Neuronal stem cell (in vitro differentiated cells): Measurements from ENCODE around the gene GAS7.
A peak's percentile ranks its signal among the peaks of the same experiment; 100 is the strongest.

Experiments
- DNase-seq: peaks from one replicate; pipeline ENCODE4 v3.0.0-alpha.2; 2013; ENCODE audit warnings: low spot score
- H2AFZ ChIP-seq: one replicate; pipeline ENCODE4 v1.6.1; 2013; ENCODE audit warnings: mild to moderate bottlenecking, low read length, inconsistent platforms
- H2AK5ac ChIP-seq: 2 replicates; pipeline ENCODE4 v1.6.1; 2013; ENCODE audit warnings: low read depth, mild to moderate bottlenecking, inconsistent platforms, low read length, moderate library complexity, mixed read lengths
- H2BK120ac ChIP-seq: 2 replicates; pipeline ENCODE4 v1.6.1; 2013; ENCODE audit warnings: low read depth, mild to moderate bottlenecking, inconsistent platforms, low read length, moderate library complexity, mixed read lengths
- H2BK12ac ChIP-seq: one replicate; pipeline ENCODE4 v1.6.1; 2013; ENCODE audit warnings: low read length, inconsistent platforms
- H2BK15ac ChIP-seq: 2 replicates; pipeline ENCODE4 v1.6.1; 2013; ENCODE audit warnings: mild to moderate bottlenecking, low read length, inconsistent platforms, mixed read lengths
- H2BK5ac ChIP-seq: one replicate; pipeline ENCODE4 v1.6.1; 2013; ENCODE audit warnings: inconsistent platforms, mild to moderate bottlenecking, low read length, moderate library complexity
- H3K14ac ChIP-seq: one replicate; pipeline ENCODE4 v1.6.1; 2013; ENCODE audit warnings: low read length, inconsistent platforms
- H3K18ac ChIP-seq: 2 replicates; pipeline ENCODE4 v1.6.1; 2013; ENCODE audit warnings: low read length, inconsistent platforms
- H3K23ac ChIP-seq: 2 replicates; pipeline ENCODE4 v1.6.1; 2013; ENCODE audit warnings: low read depth, mild to moderate bottlenecking, mixed read lengths, low read length, inconsistent platforms; ENCODE audit not compliant: poor library complexity
- H3K27ac ChIP-seq: replicated peaks from 3 replicates; pipeline ENCODE4 v1.5.1; 2013; ENCODE audit warnings: low read length, inconsistent platforms
- H3K27me3 ChIP-seq, 3 experiments: 2 replicates each; pipeline ENCODE4 v1.6.1; 2013; ENCODE audit warnings: low read length in 3 of 3, mild to moderate bottlenecking in 2 of 3, inconsistent platforms in 1 of 3, low read depth in 1 of 3, mixed read lengths in 1 of 3, moderate library complexity in 1 of 3; ENCODE audit not compliant: control insufficient read depth in 3 of 3, insufficient read depth in 3 of 3
- H3K36me3 ChIP-seq, 2 donors: replicated peaks in 1 of 2; 2 replicates each; pipeline ENCODE4 v1.6.1; 2013; ENCODE audit warnings: low read length in 2 of 2; ENCODE audit not compliant: control insufficient read depth in 2 of 2, insufficient read depth in 2 of 2
- H3K4ac ChIP-seq: 2 replicates; pipeline ENCODE4 v1.6.1; 2013; ENCODE audit warnings: inconsistent platforms, mild to moderate bottlenecking, low read length, moderate library complexity
- H3K4me1 ChIP-seq, 2 donors: 1 replicate in 1 of 2; 2 replicates in 1 of 2; pipeline ENCODE4 v1.6.1; 2013; ENCODE audit warnings: low read length in 2 of 2, low read depth in 1 of 2; ENCODE audit not compliant: control insufficient read depth in 2 of 2, insufficient read depth in 1 of 2
- H3K4me2 ChIP-seq: one replicate; pipeline ENCODE4 v1.6.1; 2013; ENCODE audit warnings: mild to moderate bottlenecking, low read length, inconsistent platforms; ENCODE audit not compliant: insufficient read depth, poor library complexity, severe bottlenecking
- H3K4me3 ChIP-seq, 2 donors: 2 replicates each; pipeline ENCODE4 v1.5.1; 2013; ENCODE audit warnings: low read length in 2 of 2, mild to moderate bottlenecking in 2 of 2, inconsistent platforms in 1 of 2, moderate library complexity in 1 of 2
- H3K79me1 ChIP-seq: one replicate; pipeline ENCODE4 v1.6.1; 2013; ENCODE audit warnings: low read depth, mild to moderate bottlenecking, inconsistent platforms, low read length, moderate library complexity
- H3K9ac ChIP-seq: one replicate; pipeline ENCODE4 v1.6.1; 2013; ENCODE audit warnings: mild to moderate bottlenecking, low read depth, low read length, inconsistent platforms; ENCODE audit not compliant: poor library complexity
- H3K9me3 ChIP-seq, 2 donors: replicated peaks in 1 of 2; 2 replicates each; pipeline versions ENCODE3 to v1.6.1; 2013; ENCODE audit warnings: low read length in 2 of 2, mild to moderate bottlenecking in 2 of 2, inconsistent platforms in 1 of 2, low read depth in 1 of 2, mixed read lengths in 1 of 2, moderate library complexity in 1 of 2; ENCODE audit not compliant: control insufficient read depth in 2 of 2, insufficient read depth in 1 of 2
- H4K8ac ChIP-seq: one replicate; pipeline ENCODE4 v1.6.1; 2013; ENCODE audit warnings: low read depth, mild to moderate bottlenecking, inconsistent platforms, low read length, moderate library complexity
- H4K91ac ChIP-seq: one replicate; pipeline ENCODE4 v1.6.1; 2013; ENCODE audit warnings: low read length, low read depth, mild to moderate bottlenecking, inconsistent platforms; ENCODE audit not compliant: poor library complexity
- WGBS, 2 donors: extraction: QIAGEN DNeasy Blood & Tissue Kit; methylation state at CpG; one replicate each; pipeline ENCODE4 v1.1.7; 2013; ENCODE audit warnings: missing lambda C conversion rate in 2 of 2, mixed read lengths in 1 of 2; ENCODE audit not compliant: insufficient read length in 2 of 2, insufficient replicate concordance in 1 of 2; ENCODE audit errors: extremely low coverage in 2 of 2; 5-methylcytosine and 5-hydroxymethylcytosine counted together

Gene GAS7

DNA sequence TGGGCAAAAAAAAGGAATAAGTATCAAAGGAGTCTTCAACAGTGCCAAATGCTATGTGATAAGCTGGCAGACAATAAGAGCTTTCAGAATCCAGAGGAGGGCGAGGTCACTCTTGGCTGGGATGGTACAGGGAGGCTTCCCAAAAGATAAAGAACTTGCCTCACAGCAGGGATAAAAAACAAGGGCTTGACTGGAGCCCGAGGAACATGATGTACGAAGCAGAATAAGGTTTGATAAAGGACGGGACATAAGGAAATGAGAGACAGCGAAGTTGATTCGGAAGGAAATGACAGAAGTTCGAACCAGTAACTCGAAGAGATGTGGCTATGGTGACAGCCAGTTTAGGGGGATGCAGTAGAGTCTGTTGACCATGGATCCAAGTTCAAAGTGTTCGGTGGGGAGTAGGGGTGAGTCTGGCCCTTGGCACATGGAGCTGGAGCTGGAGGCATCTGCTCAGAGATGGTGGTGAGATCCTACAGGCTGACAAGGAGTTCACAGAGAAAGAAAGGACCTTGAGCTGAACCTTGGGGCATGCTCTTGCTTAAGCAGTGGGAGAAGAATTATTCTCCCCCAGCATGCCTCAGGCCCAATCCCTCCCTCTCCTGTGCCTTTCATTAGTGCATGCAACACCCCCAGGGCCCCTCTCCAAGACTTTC is 155.7 kb downstream of the GAS7 start:
- Histone ChIP-seq H4K91ac (no peak overlapping the region), H2BK120ac (no peak overlapping the region), H3K4me3 (no peak overlapping the region), H3K36me3 (no peaks in the 10 kb centered on the region), H3K79me1 (no peaks in the 10 kb centered on the region), H3K14ac (no peak overlapping the region), H2AK5ac (no peak overlapping the region), H2BK5ac (no peak overlapping the region), H3K9me3 (no peaks in the 10 kb centered on the region), H4K8ac (no peak overlapping the region), H3K9ac (no peak overlapping the region), H3K27ac (no peak overlapping the region), H3K4me2 (no peak overlapping the region), H2AFZ (no peak overlapping the region), H3K4ac (no peak overlapping the region), H3K4me1 (no peaks in the 10 kb centered on the region), H2BK15ac (no peak overlapping the region), H2BK12ac (no peak overlapping the region), H3K23ac (no peak overlapping the region), H3K18ac (peak overlapping the region; percentile 2), H3K27me3 (no peaks in the 10 kb centered on the region)
- DNase-seq: no peak
- no CpG with 5 or more reads among the region's 9 CpGs for WGBS, 2 donors

DNA sequence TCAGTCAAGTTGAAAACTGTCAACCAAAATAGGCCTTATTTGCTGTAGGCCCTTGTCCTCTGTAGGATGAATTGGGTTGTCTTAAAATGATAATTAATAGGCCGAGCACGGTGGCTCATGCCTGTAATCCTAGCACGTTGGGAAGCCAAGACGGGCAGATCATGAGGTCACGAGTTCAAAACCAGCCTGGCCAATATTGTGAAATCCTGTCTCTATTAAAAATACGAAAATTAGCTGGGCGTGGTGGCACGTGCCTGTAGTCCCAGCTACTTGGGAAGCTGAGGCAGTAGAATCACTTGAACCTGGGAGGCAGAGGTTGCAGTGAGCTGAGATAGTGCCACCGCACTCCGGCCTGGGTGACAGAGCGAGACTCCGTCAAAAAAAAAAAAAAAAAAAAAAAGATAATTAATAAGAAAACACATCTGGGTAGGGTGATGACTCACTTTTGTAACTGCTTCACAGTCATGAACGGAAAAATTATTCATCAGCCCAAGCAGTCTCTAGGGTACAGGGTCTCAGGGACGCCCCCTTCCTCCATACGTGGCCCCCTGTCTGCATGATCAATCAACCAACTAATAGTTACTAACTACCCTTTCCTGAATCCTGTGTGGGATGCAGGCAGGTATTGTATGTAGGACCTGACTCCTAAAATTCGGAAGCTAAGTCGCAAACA is 156.4 kb downstream of the GAS7 start:
- no peak overlapping the region for H2BK120ac ChIP-seq
- no peak overlapping the region for H2AK5ac ChIP-seq
- no peak overlapping the region for H3K18ac ChIP-seq
- H4K91ac ChIP-seq: no peak overlapping the region
- no CpG with 5 or more reads among the region's 17 CpGs for WGBS, 2 donors
- H2BK12ac ChIP-seq: no peak overlapping the region
- H3K4ac ChIP-seq: no peak overlapping the region
- H4K8ac ChIP-seq: no peak overlapping the region
- no peak overlapping the region for H2BK15ac ChIP-seq
- no peak overlapping the region for H2AFZ ChIP-seq
- no peak overlapping the region for H3K27ac ChIP-seq
- H3K9me3 ChIP-seq: no peaks in the 10 kb centered on the region
- H3K4me1 ChIP-seq: no peaks in the 10 kb centered on the region
- H3K14ac ChIP-seq: no peak overlapping the region
- H3K4me3 ChIP-seq: no peak overlapping the region
- DNase-seq: no peak
- H3K36me3 ChIP-seq: no peaks in the 10 kb centered on the region
- no peaks in the 10 kb centered on the region for H3K79me1 ChIP-seq
- no peak overlapping the region for H3K4me2 ChIP-seq
- no peak overlapping the region for H3K9ac ChIP-seq
- H2BK5ac ChIP-seq: no peak overlapping the region
- H3K23ac ChIP-seq: no peak overlapping the region
- no peaks in the 10 kb centered on the region for H3K27me3 ChIP-seq

DNA sequence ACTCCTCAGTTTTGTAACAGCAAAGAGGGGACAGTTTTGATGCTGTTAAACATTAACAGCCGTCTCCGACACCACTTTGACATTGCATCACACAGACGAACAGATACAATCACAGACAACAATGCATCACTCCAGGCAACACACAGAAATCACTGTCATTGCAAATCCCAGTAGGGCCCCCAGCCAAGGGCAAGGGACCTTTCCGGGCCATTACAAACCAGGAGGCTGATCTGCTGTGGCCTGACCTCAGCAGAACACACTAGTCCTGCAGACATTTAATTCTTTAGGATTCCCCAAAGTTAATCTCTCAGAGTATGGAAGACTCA is 157.2 kb downstream of the GAS7 start:
- Histone ChIP-seq H2AK5ac (no peak overlapping the region), H3K18ac (no peak overlapping the region), H3K27ac (no peak overlapping the region), H2BK15ac (no peak overlapping the region), H3K4ac (no peak overlapping the region), H3K9ac (peak overlapping the region; percentile 18), H3K36me3 (no peaks in the 10 kb centered on the region), H3K23ac (no peak overlapping the region), H3K79me1 (no peaks in the 10 kb centered on the region), H3K14ac (no peak overlapping the region), H3K4me3 (no peak overlapping the region), H4K8ac (no peak overlapping the region), H3K9me3 (no peaks in the 10 kb centered on the region), H2BK5ac (no peak overlapping the region), H3K4me1 (peaks cover 0 to 6% of the 10 kb centered on the region in 2 donors), H2BK120ac (no peak overlapping the region), H2BK12ac (no peak overlapping the region), H4K91ac (no peak overlapping the region), H2AFZ (no peak overlapping the region), H3K27me3 (no peaks in the 10 kb centered on the region), H3K4me2 (no peak overlapping the region)
- WGBS, 2 donors: no CpG with 5 or more reads among the region's 4 CpGs
- DNase-seq: no peak

DNA sequence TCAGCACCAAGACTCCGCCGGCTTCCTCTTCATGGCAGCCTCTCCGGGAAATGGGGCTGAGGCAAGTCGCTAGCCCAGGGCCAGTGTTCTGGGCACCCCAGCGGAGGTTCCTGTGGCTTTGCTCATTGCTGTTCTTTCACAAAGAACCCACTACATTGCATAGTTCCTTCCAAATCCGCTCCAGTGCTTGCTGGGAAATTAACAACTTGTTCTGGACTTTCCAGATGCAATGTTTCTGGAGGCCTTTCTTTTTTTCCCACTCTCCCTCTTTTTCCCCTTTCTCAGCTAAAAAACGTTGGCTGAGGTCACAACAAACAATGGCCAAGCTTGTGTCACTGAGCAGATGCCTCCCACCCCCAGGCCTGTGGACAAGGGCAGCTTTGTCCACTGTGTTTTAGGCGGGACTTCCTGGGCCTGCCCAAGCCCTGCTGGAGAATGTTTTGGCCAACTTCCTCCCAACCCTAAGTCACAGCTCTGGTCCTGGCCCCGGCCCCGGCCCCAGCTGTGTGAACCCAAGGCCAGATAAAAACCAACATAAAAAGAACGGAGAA is 161.8 kb downstream of the GAS7 start:
- H3K9ac ChIP-seq: no peak overlapping the region
- H4K91ac ChIP-seq: no peak overlapping the region
- H3K4me3 ChIP-seq: no peak overlapping the region
- H3K9me3 ChIP-seq: no peaks in the 10 kb centered on the region
- no peaks in the 10 kb centered on the region for H3K36me3 ChIP-seq
- H2BK12ac ChIP-seq: no peak overlapping the region
- no peak overlapping the region for H2AK5ac ChIP-seq
- H3K4me2 ChIP-seq: no peak overlapping the region
- no peak overlapping the region for H3K23ac ChIP-seq
- H2BK5ac ChIP-seq: no peak overlapping the region
- no peak overlapping the region for H2BK120ac ChIP-seq
- peaks cover 0 to 14% of the 10 kb centered on the region in 2 donors for H3K4me1 ChIP-seq
- WGBS, 2 donors: no CpG with 5 or more reads among the region's 11 CpGs
- H4K8ac ChIP-seq: no peak overlapping the region
- peak overlapping the region; percentile 63 for H3K18ac ChIP-seq
- no peak overlapping the region for H3K14ac ChIP-seq
- no peaks in the 10 kb centered on the region for H3K79me1 ChIP-seq
- no peak overlapping the region for H3K4ac ChIP-seq
- no peak overlapping the region for H2BK15ac ChIP-seq
- no peak overlapping the region for H3K27ac ChIP-seq
- H3K27me3 ChIP-seq: no peaks in the 10 kb centered on the region
- no peak for DNase-seq
- peak overlapping the region; percentile 53 for H2AFZ ChIP-seq
